Measurements from ENCODE around the gene DPP10.
"Not testable (repeated sequence)": the region's sequence is repeated elsewhere in the genome, so short reads cannot be mapped to it uniquely, and the experiment has no call there.

Gene DPP10

GRCh38 chr2:115011721-115012120 lies 569.3 kb downstream of the DPP10 start:
- FAIRE-seq, result no peak

GRCh38 chr2:115022013-115022412 lies 579.6 kb downstream of the DPP10 start:
- FAIRE-seq, result not testable (repeated sequence)

GRCh38 chr2:115034801-115035200 lies 592.4 kb downstream of the DPP10 start:
- FAIRE-seq, result no peak

GRCh38 chr2:115036818-115037217 lies 594.4 kb downstream of the DPP10 start:
- FAIRE-seq, result no peak

GRCh38 chr2:115057473-115057872 lies 615.0 kb downstream of the DPP10 start:
- FAIRE-seq, result no peak

- FAIRE-seq, result no peak
These were observed 627.6 kb downstream of the DPP10 start for GRCh38 chr2:115070002-115070401.

GRCh38 chr2:115071534-115071933 lies 629.1 kb downstream of the DPP10 start:
- no peak for FAIRE-seq

- no peak for FAIRE-seq
These were observed 633.4 kb downstream of the DPP10 start for GRCh38 chr2:115075800-115076199.

GRCh38 chr2:115077626-115078025 lies 635.2 kb downstream of the DPP10 start:
- no peak for FAIRE-seq

- no peak for FAIRE-seq
These were observed 640.8 kb downstream of the DPP10 start for GRCh38 chr2:115083225-115083624.

GRCh38 chr2:115083711-115084110 lies 641.3 kb downstream of the DPP10 start:
- no peak for FAIRE-seq

- no peak for FAIRE-seq
These were observed 642.0 kb downstream of the DPP10 start for GRCh38 chr2:115084446-115084845.

GRCh38 chr2:115086051-115086620 lies 643.7 kb downstream of the DPP10 start:
- not testable (repeated sequence) for FAIRE-seq

GRCh38 chr2:115094441-115094840 lies 652.0 kb downstream of the DPP10 start:
- no peak for FAIRE-seq

GRCh38 chr2:115105966-115106365 lies 663.5 kb downstream of the DPP10 start:
- FAIRE-seq, result no peak

GRCh38 chr2:115115135-115115534 lies 672.7 kb downstream of the DPP10 start:
- FAIRE-seq, result no peak

GRCh38 chr2:115118306-115118705 lies 675.9 kb downstream of the DPP10 start:
- no peak for FAIRE-seq

- FAIRE-seq, result no peak
These were observed 676.6 kb downstream of the DPP10 start for GRCh38 chr2:115119086-115119485.

GRCh38 chr2:115122701-115123100 lies 680.3 kb downstream of the DPP10 start:
- no peak for FAIRE-seq

GRCh38 chr2:115124817-115125216 lies 682.4 kb downstream of the DPP10 start:
- FAIRE-seq, result no peak

- FAIRE-seq, result no peak
These were observed 687.1 kb downstream of the DPP10 start for GRCh38 chr2:115129536-115129935.

GRCh38 chr2:115160531-115161080 lies 718.2 kb downstream of the DPP10 start:
- no peak for FAIRE-seq

- no peak for FAIRE-seq
These were observed 718.8 kb downstream of the DPP10 start for GRCh38 chr2:115161081-115161770.

GRCh38 chr2:115161771-115162493 lies 719.5 kb downstream of the DPP10 start:
- FAIRE-seq, result no peak
